ENCODE data around the gene EPN2. TPM values are rescaled to one million over a fixed set of nuclear protein-coding genes. Genes with fewer than 3 reads are reported as not detected.

EPN2 gene
- polyA plus RNA-seq, 1 donor from 2014 or later, result 37.8 TPM

- no peak overlapping the region for H3K9ac ChIP-seq (ENCODE audit: low read length)
- TF ChIP-seq TAF1 (IDR thresholded peaks at IDR 0.05; ENCODE audit: low read depth) (no peak), EP300 (conservative IDR thresholded peaks at IDR 0.05; ENCODE audit: poor library complexity, severe bottlenecking) (no peak), SMC3 (conservative IDR thresholded peaks at IDR 0.05; ENCODE audit: poor library complexity) (no peak), RAD21 (conservative IDR thresholded peaks at IDR 0.05) (no peak), MXI1 (conservative IDR thresholded peaks at IDR 0.05; ENCODE audit: poor library complexity, severe bottlenecking) (no peak)
- no peak overlapping the region for H3K27ac ChIP-seq (ENCODE audit: low read length)
- H2AFZ ChIP-seq (ENCODE audit: low read depth, low read length), result no peak overlapping the region
- H3F3A ChIP-seq (ENCODE audit: insufficient read depth, low read length, poor library complexity, severe bottlenecking), result no peaks in the 10 kb centered on the region
- H3K36me3 ChIP-seq (ENCODE audit: insufficient read depth, low read length), result no peaks in the 10 kb centered on the region
- no peaks in the 10 kb centered on the region for H3K9me2 ChIP-seq (ENCODE audit: insufficient read depth, low read length)
- no peaks in the 10 kb centered on the region for H3K27me3 ChIP-seq (ENCODE audit: insufficient read depth, low read depth, low read length)
- H3K4me3 ChIP-seq (ENCODE audit: low read length), result no peak overlapping the region
- no peak overlapping the region for H3K4me2 ChIP-seq (ENCODE audit: low read length)
- H4K20me1 ChIP-seq (ENCODE audit: insufficient read depth), result no peaks in the 10 kb centered on the region
- H3K79me2 ChIP-seq (replicated peaks; ENCODE audit: insufficient read depth, low read length), result peaks cover 7% of the 10 kb centered on the region
- no peaks in the 10 kb centered on the region for H3K9me3 ChIP-seq (ENCODE audit: low read length)
These were observed 27.5 kb downstream of the EPN2 start for GRCh38 chr17:19264681-19265080.

- no peaks in the 10 kb centered on the region for H4K20me1 ChIP-seq (ENCODE audit: insufficient read depth)
- H3K9me3 ChIP-seq (ENCODE audit: low read length), result no peaks in the 10 kb centered on the region
- H3K27me3 ChIP-seq (ENCODE audit: insufficient read depth, low read depth, low read length), result no peaks in the 10 kb centered on the region
- peaks cover 10% of the 10 kb centered on the region for H3K79me2 ChIP-seq (replicated peaks; ENCODE audit: insufficient read depth, low read length)
- H3K4me2 ChIP-seq (ENCODE audit: low read length), result no peak overlapping the region
- no peak overlapping the region for H3K4me3 ChIP-seq (ENCODE audit: low read length)
- no peaks in the 10 kb centered on the region for H3F3A ChIP-seq (ENCODE audit: insufficient read depth, low read length, poor library complexity, severe bottlenecking)
- H2AFZ ChIP-seq (ENCODE audit: low read depth, low read length), result no peak overlapping the region
- no peaks in the 10 kb centered on the region for H3K36me3 ChIP-seq (ENCODE audit: insufficient read depth, low read length)
- no peaks in the 10 kb centered on the region for H3K9me2 ChIP-seq (ENCODE audit: insufficient read depth, low read length)
- TF ChIP-seq TAF1 (IDR thresholded peaks at IDR 0.05; ENCODE audit: low read depth), result no peak
- TF ChIP-seq SMC3 (conservative IDR thresholded peaks at IDR 0.05; ENCODE audit: poor library complexity), result no peak
- no peak for TF ChIP-seq RAD21 (conservative IDR thresholded peaks at IDR 0.05)
- TF ChIP-seq CTCF (IDR thresholded peaks at IDR 0.05; ENCODE audit: poor library complexity, severe bottlenecking), result no peak
- TF ChIP-seq POLR2AphosphoS5 (IDR thresholded peaks at IDR 0.05), result no peak
- TF ChIP-seq MXI1 (conservative IDR thresholded peaks at IDR 0.05; ENCODE audit: poor library complexity, severe bottlenecking), result no peak
- no peak for TF ChIP-seq REST (IDR thresholded peaks at IDR 0.05; ENCODE audit: borderline replicate concordance)
- TF ChIP-seq EP300 (conservative IDR thresholded peaks at IDR 0.05; ENCODE audit: poor library complexity, severe bottlenecking), result no peak
- TF ChIP-seq EZH2 (IDR thresholded peaks at IDR 0.05; ENCODE audit: borderline replicate concordance, insufficient read depth, low read length, poor library complexity, severe bottlenecking), result no peak
- H3K27ac ChIP-seq (ENCODE audit: low read length), result no peak overlapping the region
- no peak overlapping the region for H3K9ac ChIP-seq (ENCODE audit: low read length)
These were observed 28.6 kb downstream of the EPN2 start for GRCh38 chr17:19265755-19266154.
